Lower leg skin (tissue), 3 donors: ENCODE results near the gene KATNAL2.

ENCODE experiments used
- CTCF ChIP-seq, 3 donors: fragments of 450-650 bp; IDR thresholded peaks; one replicate each; pipeline ENCODE4 v1.5.1; 2016; ENCODE audit warnings: antibody characterized with exemption in 3 of 3, mild to moderate bottlenecking in 3 of 3, moderate library complexity in 2 of 3
- POLR2A ChIP-seq, 2 donors: fragments of 450-650 bp; IDR thresholded peaks; one replicate each; pipeline ENCODE4 v1.6.1; 2016 to 2017; ENCODE audit warnings: antibody characterized with exemption in 2 of 2, mild to moderate bottlenecking in 1 of 2, moderate library complexity in 1 of 2

GRCh38 chr18:46886893-46887292 is 30.5 kb upstream of the KATNAL2 start:
- TF ChIP-seq CTCF (IDR thresholded peaks at IDR 0.05) = no peak
- no peak for TF ChIP-seq POLR2A (IDR thresholded peaks at IDR 0.05)
